Measurements from ENCODE around the gene HDAC3.

GRCh38 chr5:141655020-141655419, 18.4 kb upstream of the HDAC3 start:
- TF ChIP-seq CTCF (conservative IDR thresholded peaks at IDR 0.05; ENCODE audit: low read depth, low read length) (no peak), EZH2phosphoT487 (IDR thresholded peaks at IDR 0.05; ENCODE audit: borderline replicate concordance, low read length) (no peak), EZH2 (IDR thresholded peaks at IDR 0.05; ENCODE audit: low read length, unreplicated experiment) (no peak)

Measured in PC-3 (cell line).